Measurements from ENCODE around the gene ZNF792.
"Not testable (repeated sequence)": the region's sequence is repeated elsewhere in the genome, so short reads cannot be mapped to it uniquely, and the experiment has no call there.

ZNF792 gene

GRCh38 chr19:34998777-34999497, 34.9 kb upstream of the ZNF792 start:
- peak; percentile 6 for DNase-seq

- DNase-seq = not testable (repeated sequence)
Measured at GRCh38 chr19:34998224-34998623, 34.2 kb upstream of the ZNF792 start.

DNA sequence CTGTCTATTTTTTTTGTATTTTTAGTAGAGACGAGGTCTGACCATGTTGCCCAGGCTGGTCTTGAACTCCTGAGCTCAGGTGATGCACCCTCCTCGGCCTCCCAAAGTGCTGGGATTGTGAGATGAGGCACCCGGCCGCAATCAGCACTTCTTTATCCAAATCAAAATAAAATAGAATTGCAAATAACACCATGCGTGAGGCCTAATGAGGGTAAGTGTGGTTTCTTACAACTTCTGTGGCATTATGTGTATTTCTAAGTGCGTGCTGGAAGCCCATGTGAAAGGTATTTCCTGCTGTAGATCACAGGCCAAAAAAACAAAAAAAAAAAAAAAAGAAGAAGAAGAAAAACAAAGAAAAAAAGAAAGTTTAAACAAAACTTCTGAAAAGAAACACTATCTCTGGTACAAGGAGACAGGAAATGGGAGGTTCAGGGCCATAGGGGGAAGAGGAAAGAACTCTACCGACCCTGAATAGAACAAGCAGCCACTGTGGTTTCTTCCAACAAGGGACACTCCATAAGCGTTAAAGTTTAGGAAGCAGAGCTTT, 33.1 kb upstream of the ZNF792 start:
- DNase-seq = no peak

DNA sequence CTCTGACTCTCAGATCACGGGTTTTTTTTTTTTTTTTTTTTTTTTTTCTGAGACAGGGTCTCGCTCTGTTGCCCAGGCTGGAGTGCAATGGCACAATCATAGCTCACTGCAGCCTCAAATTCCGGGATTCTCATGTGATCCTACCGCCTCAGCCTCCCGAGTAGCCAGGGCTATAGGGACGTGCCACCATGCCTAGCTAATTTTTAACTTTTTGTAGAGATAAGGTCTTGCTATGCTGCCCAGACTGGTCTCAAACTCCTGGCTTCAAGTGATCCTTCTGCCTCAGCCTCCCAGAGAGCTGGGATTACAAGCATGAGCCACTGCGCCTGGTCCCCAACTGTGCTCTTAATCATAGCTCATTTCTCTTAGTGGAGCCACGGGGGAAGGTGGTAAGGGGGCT, 31.5 kb upstream of the ZNF792 start:
- no peak for DNase-seq

DNA sequence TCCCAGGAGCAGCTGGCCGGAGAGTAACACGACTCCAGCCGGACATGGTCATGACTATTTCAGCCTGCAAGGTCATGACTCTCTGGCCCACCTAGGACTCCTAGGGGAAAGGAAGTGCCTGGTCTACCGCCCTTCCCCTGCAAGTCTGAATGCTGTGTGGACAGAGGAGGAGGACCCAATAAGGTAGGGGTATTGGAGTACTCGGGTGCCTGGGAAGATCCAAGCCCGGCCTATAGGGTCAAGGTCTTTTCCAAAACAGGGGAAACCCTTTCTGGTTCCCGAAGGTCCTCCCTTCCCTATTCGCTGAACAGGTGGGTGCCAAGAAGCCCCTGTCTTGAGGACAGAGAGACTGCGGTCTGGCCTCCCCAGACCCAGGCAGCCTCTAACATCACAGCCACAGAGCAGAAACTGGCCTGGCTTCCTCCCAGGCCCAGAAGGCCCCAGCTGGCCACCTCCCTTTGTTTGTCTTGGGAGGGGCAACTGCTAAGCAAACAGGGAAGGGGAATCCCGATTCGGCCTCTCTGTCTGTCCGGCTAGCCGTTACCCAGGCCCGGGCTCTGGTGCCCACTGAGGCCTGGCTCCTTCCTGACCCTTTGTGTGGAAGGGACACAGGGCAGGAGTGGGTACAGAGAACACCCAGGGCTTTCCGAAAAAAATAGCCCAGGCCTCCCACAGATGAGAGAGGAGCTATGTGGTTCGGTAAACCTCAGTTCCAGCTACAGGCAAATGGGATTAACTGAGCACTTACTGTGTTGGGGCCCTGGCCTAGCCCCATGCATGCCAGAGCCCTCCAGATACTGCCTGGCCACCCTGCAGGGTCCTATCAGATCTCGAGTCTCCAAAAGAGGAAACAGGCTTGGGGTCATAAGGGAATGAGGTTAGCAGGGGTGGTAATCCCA, 30.9 kb upstream of the ZNF792 start:
- no peak for DNase-seq

GRCh38 chr19:34994286-34994642, 30.2 kb upstream of the ZNF792 start:
- DNase-seq = no peak

DNA sequence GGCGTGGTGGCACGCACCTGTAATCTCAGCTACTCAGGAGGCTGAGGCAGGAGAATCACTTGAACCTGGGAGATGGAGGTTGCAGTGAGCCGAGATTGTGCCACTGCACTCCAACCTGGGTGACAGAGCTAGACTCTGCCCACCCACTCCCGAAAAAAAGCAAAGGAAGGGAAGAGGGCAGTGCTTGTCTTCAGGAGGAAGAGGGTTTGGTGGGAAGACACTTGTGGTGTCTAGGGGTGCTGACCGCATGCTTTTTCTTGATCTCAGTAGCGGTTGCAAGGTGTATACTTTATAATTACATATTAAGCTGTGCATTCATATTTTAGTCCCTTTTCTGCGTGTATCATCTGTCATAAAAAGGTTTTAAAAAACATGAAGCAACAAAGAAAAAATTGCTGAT, 28.6 kb upstream of the ZNF792 start:
- not testable (repeated sequence) for DNase-seq

DNA sequence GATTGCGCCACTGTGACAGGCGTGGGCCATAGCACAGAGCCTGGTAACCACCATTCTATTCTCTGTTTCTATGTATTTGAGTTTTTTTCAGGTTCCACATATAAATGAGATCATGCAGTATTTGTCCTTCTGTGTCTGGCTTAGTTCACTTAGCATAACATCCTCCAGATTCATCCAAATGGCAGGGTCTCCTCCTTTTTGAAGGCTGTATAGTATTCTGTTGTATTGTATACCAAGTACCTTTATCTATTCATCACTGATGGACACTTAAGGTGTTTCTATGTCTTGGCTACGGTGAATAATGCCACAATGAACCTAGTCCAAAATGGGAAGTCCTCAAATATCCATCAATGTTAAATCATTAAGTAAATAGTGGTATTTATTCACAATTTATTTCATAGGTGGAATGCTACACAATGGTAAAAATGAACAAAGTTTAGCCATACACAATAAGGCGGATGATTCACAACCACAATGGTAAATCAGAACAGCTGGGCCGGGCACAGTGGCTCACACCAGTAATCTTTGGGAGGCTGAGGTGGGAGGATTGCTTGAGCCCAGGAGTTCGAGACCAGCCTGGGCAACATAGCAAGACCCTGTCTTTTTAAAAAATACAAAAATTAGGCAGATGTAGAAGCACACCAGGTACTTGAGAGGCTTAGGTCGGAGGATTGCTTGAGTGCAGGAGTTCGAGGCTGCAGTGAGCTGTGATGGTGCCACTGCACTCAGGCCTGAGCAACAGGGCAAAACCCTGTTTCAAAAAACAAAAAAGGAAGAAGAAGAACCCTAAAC, 27.7 kb upstream of the ZNF792 start:
- no peak for DNase-seq

DNA sequence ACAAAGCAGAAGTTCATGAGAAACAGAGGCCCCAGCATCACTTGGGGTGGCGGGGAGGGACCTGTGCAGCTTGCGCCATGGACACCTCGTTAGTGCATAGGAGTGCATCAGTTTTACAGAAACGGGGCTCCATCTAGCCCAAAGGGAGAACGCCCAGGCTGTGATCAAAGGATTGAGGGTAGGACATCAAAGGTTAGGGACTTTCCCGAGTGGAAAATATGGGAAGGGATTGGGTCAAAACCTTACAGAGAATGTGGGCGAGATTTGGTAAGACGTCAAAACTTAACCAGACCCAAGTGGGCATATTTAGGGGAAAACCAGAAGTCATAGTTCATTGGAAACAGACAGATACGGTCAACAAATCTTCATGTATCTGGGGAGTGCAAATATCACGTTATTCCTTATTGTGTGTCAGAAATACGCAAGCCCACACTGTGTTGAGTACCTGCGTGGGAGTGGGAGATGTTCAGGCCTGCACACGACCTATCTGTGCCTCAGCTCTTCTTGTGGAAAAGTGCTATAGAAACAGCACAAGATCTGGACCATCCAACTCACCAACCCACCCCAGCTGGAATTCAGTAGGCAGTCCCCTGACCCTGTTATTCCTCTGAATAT, 26.7 kb upstream of the ZNF792 start:
- DNase-seq = no peak

GRCh38 chr19:34989298-34989697, 25.3 kb upstream of the ZNF792 start:
- DNase-seq = no peak

DNA sequence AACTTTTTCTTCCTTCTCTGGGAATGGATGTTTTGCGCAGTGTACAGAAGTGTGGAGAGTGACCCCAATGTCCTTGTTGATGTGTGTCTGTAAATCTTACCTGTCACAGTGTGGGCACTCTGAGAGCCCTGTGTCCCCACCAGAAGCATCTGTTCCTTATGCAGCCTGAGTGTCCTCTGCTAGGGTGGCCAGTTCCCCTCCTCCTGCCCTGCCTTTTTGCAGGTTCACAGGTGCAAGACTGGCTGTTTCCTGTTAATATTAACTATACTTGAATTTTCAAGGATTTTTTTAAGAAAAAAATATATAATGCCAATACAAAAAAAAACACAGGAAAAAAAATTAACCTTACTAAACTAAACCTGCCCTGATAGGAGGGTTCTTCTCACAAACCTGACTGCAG, 24.1 kb upstream of the ZNF792 start:
- DNase-seq = no peak

- DNase-seq = no peak
Measured at GRCh38 chr19:34985249-34986022, 21.4 kb upstream of the ZNF792 start.

DNA sequence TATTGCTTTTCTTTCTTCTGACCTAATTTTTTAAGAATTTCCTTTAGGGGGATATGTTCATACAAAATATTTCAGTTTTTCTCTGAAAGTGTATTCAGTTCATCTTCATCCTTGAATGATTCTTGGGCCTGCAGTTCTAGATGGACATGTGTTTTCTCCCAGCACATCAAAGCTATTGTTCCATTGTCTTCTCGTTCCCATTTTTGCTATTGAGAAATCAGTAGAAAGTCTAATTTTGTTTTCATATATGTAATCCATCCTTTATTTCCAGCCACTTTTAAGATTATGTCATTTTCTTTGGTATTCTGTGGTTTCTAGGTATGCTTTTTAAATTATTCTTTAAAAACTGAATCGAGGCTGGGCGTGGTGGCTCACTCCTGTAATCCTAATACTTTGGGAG, 20.3 kb upstream of the ZNF792 start:
- DNase-seq = no peak

DNA sequence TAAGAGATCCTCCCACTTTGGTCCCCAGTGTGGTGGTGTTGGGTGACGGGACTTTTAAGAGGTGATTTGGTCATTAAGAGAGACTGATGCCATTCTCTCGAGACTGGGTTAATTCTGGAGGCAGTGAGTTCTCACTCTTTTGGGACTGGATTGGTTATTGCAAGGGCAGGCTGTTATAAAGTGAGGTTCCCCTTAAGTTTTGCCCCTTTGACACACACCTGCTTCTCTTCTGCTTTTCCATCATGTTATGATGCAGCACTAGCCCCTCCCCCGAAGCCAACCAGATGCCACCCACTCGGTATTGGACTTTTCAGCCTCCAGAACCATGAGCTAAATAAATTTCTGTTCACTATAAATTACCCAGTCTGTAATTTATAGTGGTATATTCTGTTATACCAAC, 19.8 kb upstream of the ZNF792 start:
- DNase-seq = no peak

- no peak for DNase-seq
Measured at GRCh38 chr19:34982275-34982674, 18.2 kb upstream of the ZNF792 start.

DNA sequence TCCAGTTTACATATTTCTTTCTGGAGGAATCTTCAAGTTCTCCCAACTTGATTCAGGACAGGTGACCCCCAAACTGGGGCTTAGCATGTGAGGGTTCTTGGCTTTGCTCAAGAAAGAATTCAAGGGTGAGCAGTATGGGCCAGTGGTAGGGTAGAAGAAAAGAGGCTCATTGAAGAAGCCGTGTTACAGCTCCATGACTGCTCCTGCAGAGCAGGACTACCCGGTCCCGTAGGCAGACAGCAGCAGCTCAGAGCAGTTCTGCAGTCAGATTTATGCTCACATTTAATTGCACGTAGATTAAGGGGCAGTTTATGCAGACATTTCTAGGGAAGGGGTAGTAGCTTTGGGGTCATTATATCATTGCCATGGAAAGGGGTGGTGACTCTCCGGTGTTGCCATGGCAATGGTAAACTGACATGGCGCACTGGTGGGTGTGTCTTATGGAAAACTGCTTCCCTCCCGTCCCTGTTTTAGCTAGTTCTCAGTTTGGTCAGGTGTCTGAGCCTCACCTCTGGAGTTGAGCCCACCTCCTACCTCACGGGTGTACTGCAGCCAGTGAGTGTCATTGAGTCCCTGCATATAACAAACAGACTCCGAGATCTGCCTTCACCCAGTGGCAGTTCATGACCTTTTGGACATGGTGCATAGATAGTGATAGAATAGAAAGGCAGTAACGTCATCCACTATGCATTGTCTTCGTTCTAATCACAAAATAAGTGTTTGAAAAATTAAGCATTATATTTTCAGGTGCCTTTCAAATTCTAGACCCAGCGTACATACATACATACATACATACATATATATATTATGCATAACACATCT, 16.0 kb upstream of the ZNF792 start:
- no peak for DNase-seq

DNA sequence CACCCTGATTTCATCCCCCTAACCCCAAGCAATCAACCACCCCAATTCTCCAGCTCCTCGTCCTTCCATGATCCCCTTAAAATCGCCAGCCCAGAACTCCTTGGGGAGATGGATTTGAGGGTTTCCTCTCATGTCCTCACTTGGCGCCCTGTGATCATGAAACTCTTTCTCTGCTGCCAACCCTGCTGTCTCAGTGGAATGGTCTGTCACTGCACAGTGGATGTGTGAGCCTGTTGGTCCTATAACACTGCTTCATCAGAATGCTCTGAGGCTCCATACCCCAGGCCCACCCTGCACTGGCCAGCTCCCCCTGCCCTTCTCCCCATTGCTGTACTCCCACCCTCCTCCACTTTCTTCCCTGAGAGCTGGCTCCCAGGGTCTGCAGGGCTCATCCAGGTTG, 12.6 kb upstream of the ZNF792 start:
- DNase-seq = no peak

- DNase-seq = no peak
Measured at GRCh38 chr19:34975056-34975455, 11.0 kb upstream of the ZNF792 start.

DNA sequence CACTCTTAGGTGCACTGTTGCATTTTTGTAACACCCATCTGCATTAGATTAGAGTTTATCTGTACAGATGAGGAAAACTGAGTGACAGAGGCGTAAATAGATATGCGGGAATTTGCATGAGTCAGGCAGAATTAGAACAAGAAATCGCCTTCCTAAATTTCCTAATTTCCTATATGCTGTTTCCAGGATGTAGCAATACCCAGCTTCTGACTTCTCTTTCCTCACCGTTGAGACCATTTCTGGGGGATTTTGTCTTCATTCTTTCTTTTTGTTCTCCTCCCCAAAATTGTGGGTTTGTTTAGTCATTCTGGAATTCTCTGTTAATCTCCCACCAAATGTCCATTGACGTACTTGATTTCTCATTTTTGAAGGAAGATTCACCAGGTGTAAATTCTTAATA, 10.6 kb upstream of the ZNF792 start:
- DNase-seq = peak; percentile 6

DNA sequence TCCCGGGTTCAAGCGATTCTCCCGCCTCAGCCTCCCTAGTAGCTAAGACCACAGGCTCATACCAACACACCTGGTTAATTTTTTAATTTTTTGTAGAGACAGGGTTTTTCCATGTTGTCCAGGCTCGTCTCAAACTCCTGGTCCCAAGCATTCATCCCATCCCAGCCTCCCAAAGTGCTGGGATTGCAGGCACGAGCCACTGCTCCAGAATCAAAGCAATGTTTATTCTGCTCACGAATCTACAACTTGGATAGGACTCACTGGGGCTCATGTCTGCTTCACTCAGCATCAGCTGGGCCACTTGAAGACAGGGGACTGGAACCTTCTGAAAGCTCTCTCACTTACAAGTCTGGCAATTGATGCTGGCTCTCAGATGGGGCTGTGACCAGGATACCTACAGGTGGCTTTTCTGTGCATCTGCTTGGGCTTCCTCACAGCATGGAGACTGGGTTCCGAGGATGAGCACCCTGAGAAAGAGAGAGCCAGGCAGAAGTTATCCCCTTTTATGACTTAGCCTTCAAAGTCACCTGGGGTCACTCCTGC, 8.2 kb upstream of the ZNF792 start:
- DNase-seq = no peak

Data from fibroblast of skin of abdomen (primary cell).